Gastrocnemius medialis (tissue), 4 donors: Measurements from ENCODE around the gene FPGT. TPM values are rescaled to one million over a fixed set of nuclear protein-coding genes. Genes with fewer than 3 reads are reported as not detected.
"Not testable (repeated sequence)": the region's sequence is repeated elsewhere in the genome, so short reads cannot be mapped to it uniquely, and the experiment has no call there.

Experiments
- ATAC-seq, 2 donors: fragments of 150-250 bp; one replicate each; pipeline ENCODE4 v1.9.1; 2016
- DNase-seq, 2 donors: peaks; one replicate each; pipeline ENCODE4 v3.0.0-alpha.2; 2019
- H3K27ac ChIP-seq, 4 donors: fragments of 200-600 bp; sonication (generic); 1 replicate in 1 of 4; 2 replicates in 3 of 4; pipeline ENCODE4 v1.5.1; 2016 to 2018; ENCODE audit warnings: mild to moderate bottlenecking in 2 of 4, moderate library complexity in 1 of 4
- H3K27me3 ChIP-seq, 3 donors: fragments of 200-600 bp; sonication (generic) in 2 of 3; 1 replicate in 1 of 3; 2 replicates in 2 of 3; pipeline versions ENCODE4 v1.5.1 to v1.6.0; 2016 to 2019; ENCODE audit warnings: mild to moderate bottlenecking in 1 of 3, moderate library complexity in 1 of 3
- H3K36me3 ChIP-seq, 2 donors: fragments of 200-600 bp; sonication (generic) in 1 of 2; one replicate each; pipeline ENCODE4 v1.5.1; 2017 to 2018
- H3K4me1 ChIP-seq, 2 donors: fragments of 200-600 bp; sonication (generic) in 1 of 2; one replicate each; pipeline ENCODE4 v1.5.1; 2016 to 2017; ENCODE audit warnings: mild to moderate bottlenecking in 2 of 2
- H3K4me3 ChIP-seq, 4 donors: fragments of 200-600 bp; sonication (generic) in 3 of 4; 1 replicate in 1 of 4; 2 replicates in 3 of 4; pipeline ENCODE4 v1.5.1; 2016 to 2019; ENCODE audit warnings: mild to moderate bottlenecking in 2 of 4
- H3K9me3 ChIP-seq, 3 donors: fragments of 200-600 bp; sonication (generic) in 2 of 3; 1 replicate in 1 of 3; 2 replicates in 2 of 3; pipeline ENCODE4 v1.5.1; 2016 to 2019
- CTCF ChIP-seq, 5 experiments: fragments of 450-650 bp in 3 of 5; fragments of 200-600 bp in 2 of 5; sonication (generic) in 2 of 5; IDR thresholded peaks in 4 of 5; conservative IDR thresholded peaks in 1 of 5; 1 replicate in 4 of 5; 2 replicates in 1 of 5; pipeline ENCODE4 v1.5.1; 2016 to 2019; ENCODE audit warnings: antibody characterized with exemption in 5 of 5, mild to moderate bottlenecking in 3 of 5, moderate library complexity in 3 of 5
- POLR2A ChIP-seq, 2 donors: fragments of 450-650 bp; IDR thresholded peaks; one replicate each; pipeline ENCODE4 v1.6.1; 2017; ENCODE audit warnings: antibody characterized with exemption in 2 of 2, mild to moderate bottlenecking in 2 of 2, moderate library complexity in 2 of 2
- in situ Hi-C, 4 donors: fragments of 200-750 bp; cut with MboI; loops; one replicate each; pipeline versions ENCODE4 v1.15.0 to v1.8.0; 2017; ENCODE audit warnings: low sequenced_read_pairs in 4 of 4
- intact Hi-C: fragments of 100-400 bp; cut with DNase I; formaldehyde crosslinking; loops from one replicate; pipeline ENCODE4 v1.15.1; 2023; ENCODE audit warnings: low total_unique reads
- total RNA-seq, 4 donors: library from RNA; depleted of rRNA; stranded (reverse); fragments of >200 nt; gene quantifications; one replicate each; pipeline versions ENCODE4 v1.1.0 to v1.2.3, GENCODE V29; 2016

The FPGT gene
- total RNA-seq, 4 donors from 2014 or later, result 2.7 to 6.0 (median 3.3) TPM

DNA sequence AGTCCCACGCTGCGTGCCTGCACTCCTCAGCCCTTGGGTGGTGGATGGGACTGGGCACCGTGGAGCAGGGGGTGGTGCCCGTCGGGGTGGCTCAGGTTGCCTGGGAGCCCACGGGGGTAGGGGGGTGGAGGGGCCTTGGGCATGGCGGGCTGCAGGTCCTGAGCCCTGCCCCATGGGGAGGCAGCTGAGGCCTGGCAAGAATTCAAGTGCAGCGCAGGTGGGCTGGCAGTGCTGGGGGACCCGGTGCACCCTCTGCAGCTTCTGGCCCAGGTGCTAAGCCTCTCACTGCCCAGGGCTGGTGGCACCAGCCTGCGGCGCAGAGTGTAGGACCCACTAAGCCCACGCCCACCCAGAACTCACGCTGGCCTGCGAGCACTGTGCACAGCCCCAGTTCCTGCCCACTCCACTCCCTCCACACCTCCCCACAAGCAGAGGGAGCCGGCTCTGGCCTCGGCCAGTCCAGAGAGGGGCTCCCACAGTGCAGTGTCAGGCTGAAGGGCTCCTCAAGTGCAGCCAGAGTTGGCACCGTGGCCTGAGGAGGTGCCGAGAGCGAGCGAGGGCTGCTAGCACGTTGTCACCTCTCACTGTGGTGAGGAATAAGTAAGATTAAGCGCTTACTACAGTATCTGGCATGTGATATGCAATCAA is 50.0 kb downstream of the FPGT start:
- no peaks in the 10 kb centered on the region for H3K4me1 ChIP-seq
- no peak overlapping the region for H3K4me3 ChIP-seq
- no peaks in the 10 kb centered on the region for H3K27me3 ChIP-seq
- intact Hi-C loops, result no loop called here
- no peaks in the 10 kb centered on the region for H3K9me3 ChIP-seq
- DNase-seq, result no peak
- in situ Hi-C loops, result no loop called here
- TF ChIP-seq CTCF (IDR thresholded peaks at IDR 0.05 in 4 of 5, conservative IDR thresholded peaks at IDR 0.05 in 1 of 5), result no peak
- no peak for TF ChIP-seq POLR2A (IDR thresholded peaks at IDR 0.05)
- ATAC-seq, result no peak
- H3K27ac ChIP-seq, result no peak overlapping the region
- peaks cover 0 to 3% of the 10 kb centered on the region in 2 donors for H3K36me3 ChIP-seq

DNA sequence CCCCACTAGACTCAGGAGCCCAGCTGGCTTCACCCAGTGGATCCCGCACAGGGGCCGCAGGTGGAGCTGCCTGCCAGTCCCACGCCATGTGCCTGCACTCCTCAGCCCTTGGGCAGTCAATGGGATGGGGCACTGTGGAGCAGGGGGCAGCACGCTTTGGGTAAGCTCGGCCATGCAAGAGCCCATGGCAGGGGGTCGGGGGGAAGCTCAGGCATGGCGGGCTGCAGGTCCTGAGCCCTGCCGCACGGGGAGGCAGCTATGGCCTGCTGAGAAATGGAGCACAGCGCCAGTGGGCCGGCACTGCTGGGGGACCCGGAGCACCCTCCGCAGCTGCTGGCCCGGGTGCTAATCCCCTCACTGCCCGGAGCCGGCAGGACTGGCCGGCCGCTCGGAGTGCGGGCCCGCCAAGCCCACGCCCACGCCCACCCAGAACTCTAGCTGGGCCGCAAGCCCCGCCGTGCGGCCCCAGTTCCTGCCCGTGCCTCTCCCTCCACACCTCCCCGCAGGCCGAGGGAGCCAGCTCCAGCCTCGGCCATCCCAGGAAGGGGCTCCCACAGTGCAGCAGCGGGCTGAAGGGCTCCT is 55.3 kb downstream of the FPGT start:
- in situ Hi-C loops, H3K36me3 ChIP-seq, H3K9me3 ChIP-seq, H3K4me3 ChIP-seq, H3K4me1 ChIP-seq, ATAC-seq, DNase-seq, H3K27ac ChIP-seq, H3K27me3 ChIP-seq, intact Hi-C loops: not testable (repeated sequence)

Other genes starting within 250 kb of the FPGT start
- 1 to 10 TPM in 1 of 4 donors, under 1 TPM in 2, not detected in 1; 0.52 to 2.2 (median 0.56) TPM for gene LRRIQ3, start 66 bp upstream of the FPGT start, total RNA-seq
- 1 to 10 TPM in 3 of 4 donors, under 1 TPM in 1; 0.39 to 8.6 (median 4.0) TPM for gene TNNI3K, start 37.1 kb downstream of the FPGT start, total RNA-seq